GM23338 (cell line): Measurements from ENCODE around the gene ZNF512. TPM values are rescaled to one million over a fixed set of nuclear protein-coding genes. Genes with fewer than 3 reads are reported as not detected.

Experiments
- ATAC-seq: fragments of 200-7000 bp; cut with Tn5 transposase; 3 replicates; pipeline ENCODE4 v1.9.1; 2020
- DNase-seq: peaks from one replicate; pipeline ENCODE4 v3.0.0-alpha.2; 2015; ENCODE audit warnings: low spot score
- H2AFZ ChIP-seq: fragments of 200-600 bp; sonication (generic); 2 replicates; pipeline ENCODE4 v1.8.0; 2016; ENCODE audit warnings: antibody characterized with exemption, mild to moderate bottlenecking, moderate library complexity
- H3F3A ChIP-seq: fragments of 200-600 bp; sonication (generic); replicated peaks from 2 replicates; pipeline ENCODE4 v1.8.0; 2017; ENCODE audit warnings: antibody characterized with exemption, mixed run types, low read depth
- H3K27ac ChIP-seq: fragments of 200-600 bp; sonication (generic); 2 replicates; pipeline ENCODE4 v1.6.1; 2016; ENCODE audit warnings: low read depth
- H3K27me3 ChIP-seq: fragments of 200-600 bp; sonication (generic); 2 replicates; pipeline ENCODE4 v1.8.0; 2016; ENCODE audit warnings: mild to moderate bottlenecking, mixed run types, moderate library complexity; ENCODE audit not compliant: insufficient read depth
- H3K36me3 ChIP-seq: fragments of 200-600 bp; sonication (generic); 2 replicates; pipeline ENCODE4 v1.8.0; 2016; ENCODE audit warnings: mild to moderate bottlenecking; ENCODE audit not compliant: insufficient read depth
- H3K4me1 ChIP-seq: fragments of 200-600 bp; sonication (generic); 2 replicates; pipeline ENCODE4 v1.8.0; 2016; ENCODE audit warnings: mild to moderate bottlenecking, moderate library complexity; ENCODE audit not compliant: insufficient read depth
- H3K4me2 ChIP-seq: fragments of 200-600 bp; sonication (generic); 2 replicates; pipeline ENCODE4 v1.7.1; 2017; ENCODE audit warnings: mixed run types
- H3K4me3 ChIP-seq: fragments of 200-600 bp; sonication (generic); 2 replicates; pipeline ENCODE4 v1.6.1; 2016; ENCODE audit warnings: mixed run types
- H3K79me2 ChIP-seq: fragments of 200-600 bp; sonication (generic); replicated peaks from 2 replicates; pipeline ENCODE4 v1.8.0; 2017; ENCODE audit warnings: mild to moderate bottlenecking; ENCODE audit not compliant: insufficient read depth
- H3K9me2 ChIP-seq: fragments of 200-600 bp; sonication (generic); 2 replicates; pipeline ENCODE4 v1.8.0; 2017; ENCODE audit not compliant: insufficient read depth
- H4K20me1 ChIP-seq: fragments of 200-600 bp; sonication (generic); replicated peaks from 2 replicates; pipeline ENCODE4 v1.8.0; 2017; ENCODE audit warnings: mild to moderate bottlenecking; ENCODE audit not compliant: insufficient read depth
- H3K27ac Mint-ChIP-seq: 2 replicates; pipeline ENCODE4 v1.8.0; 2020; ENCODE audit warnings: inconsistent platforms, mild to moderate bottlenecking, moderate library complexity, mixed read lengths
- H3K27me3 Mint-ChIP-seq: 3 replicates; pipeline ENCODE4 v1.8.0; 2022; ENCODE audit warnings: low read depth, mild to moderate bottlenecking, moderate library complexity, mixed read lengths, inconsistent platforms; ENCODE audit not compliant: insufficient read depth, poor library complexity
- H3K36me3 Mint-ChIP-seq: 3 replicates; pipeline ENCODE4 v1.8.0; 2021; ENCODE audit warnings: low read depth, mild to moderate bottlenecking, inconsistent platforms, moderate library complexity, mixed read lengths
- H3K4me1 Mint-ChIP-seq: 3 replicates; pipeline ENCODE4 v1.8.0; 2020; ENCODE audit warnings: mild to moderate bottlenecking, inconsistent platforms, mixed read lengths
- H3K4me3 Mint-ChIP-seq: 3 replicates; pipeline ENCODE4 v1.8.0; 2021; ENCODE audit warnings: moderate library complexity, mild to moderate bottlenecking, inconsistent platforms, mixed read lengths
- H3K9me3 Mint-ChIP-seq: 3 replicates; pipeline ENCODE4 v1.8.0; 2020; ENCODE audit warnings: moderate library complexity, mild to moderate bottlenecking, inconsistent platforms, mixed read lengths
- CREB1 ChIP-seq: fragments of 250-450 bp; sonication (Bioruptor Pico); IDR thresholded peaks from 2 replicates; pipeline ENCODE4 v1.5.0; 2020; ENCODE audit warnings: low read depth, mild to moderate bottlenecking, moderate library complexity
- CTCF ChIP-seq, 2 experiments: fragments of 200-600 bp in 1 of 2; sonication (generic) in 1 of 2; conservative IDR thresholded peaks; 2 replicates each; pipeline versions ENCODE4 v1.5.1 to v1.6.1; 2016 to 2017; ENCODE audit warnings: antibody characterized with exemption in 2 of 2, low read depth in 2 of 2, mild to moderate bottlenecking in 2 of 2, moderate library complexity in 1 of 2
- ETS1 ChIP-seq: IDR thresholded peaks from 2 replicates; pipeline ENCODE4 v1.6.1; 2016; ENCODE audit warnings: antibody characterized with exemption
- EZH2 ChIP-seq: fragments of 200-600 bp; sonication (generic); IDR thresholded peaks from one replicate; pipeline ENCODE4 v1.8.0; 2017; ENCODE audit warnings: antibody characterized with exemption, mild to moderate bottlenecking, low read depth; ENCODE audit not compliant: unreplicated experiment
- EZH2phosphoT487 ChIP-seq: fragments of 200-600 bp; sonication (generic); IDR thresholded peaks from one replicate; pipeline ENCODE4 v1.8.1; 2018; ENCODE audit warnings: antibody characterized with exemption; ENCODE audit not compliant: unreplicated experiment
- JUNB ChIP-seq: IDR thresholded peaks from one replicate; pipeline ENCODE4 v1.6.1; 2016; ENCODE audit warnings: antibody characterized with exemption; ENCODE audit not compliant: unreplicated experiment
- NANOG ChIP-seq: IDR thresholded peaks from 2 replicates; pipeline ENCODE4 v1.6.1; 2016; ENCODE audit warnings: antibody characterized with exemption, borderline replicate concordance
- POLR2AphosphoS5 ChIP-seq: IDR thresholded peaks from 2 replicates; pipeline ENCODE4 v1.6.1; 2016; ENCODE audit warnings: antibody characterized with exemption, low read depth
- REST ChIP-seq: IDR thresholded peaks from one replicate; pipeline ENCODE4 v1.6.1; 2018; ENCODE audit warnings: antibody characterized with exemption; ENCODE audit not compliant: unreplicated experiment
- STAT1 ChIP-seq: IDR thresholded peaks from one replicate; pipeline ENCODE4 v1.6.1; 2016; ENCODE audit warnings: antibody characterized with exemption; ENCODE audit not compliant: unreplicated experiment
- ZNF114 ChIP-seq: fragments of 250-450 bp; sonication (Bioruptor Pico); IDR thresholded peaks from 2 replicates; pipeline ENCODE4 v1.5.0; 2020; ENCODE audit warnings: mild to moderate bottlenecking, moderate library complexity
- ZNF331 ChIP-seq: fragments of 250-450 bp; sonication (Bioruptor Pico); IDR thresholded peaks from 2 replicates; pipeline ENCODE4 v1.5.0; 2020; ENCODE audit warnings: low read depth, mild to moderate bottlenecking, moderate library complexity
- ZNF462 ChIP-seq: fragments of 250-450 bp; sonication (Bioruptor Pico); IDR thresholded peaks from 2 replicates; pipeline ENCODE4 v1.5.0; 2020; ENCODE audit warnings: mild to moderate bottlenecking, moderate library complexity
- polyA plus RNA-seq: library from polyadenylated mRNA; unstranded; fragments of >200 nt; fragmentation: Nextera tagmentation; extraction: Ambion mirVana; gene quantifications from 2 replicates; pipeline ENCODE4 v1.2.1, GENCODE V29; 2016
- total RNA-seq: library from RNA; depleted of rRNA; stranded (reverse); fragments of >200 nt; shearing (Covaris generic); gene quantifications from 2 replicates; pipeline ENCODE4 v1.2.3, GENCODE V29; 2014

ZNF512 gene
- total and polyA plus RNA-seq, 2 experiments from 2014 or later = 26.0 to 38.4 TPM

GRCh38 chr2:27653397-27653796 is 70.6 kb downstream of the ZNF512 start:
- H3K4me2 ChIP-seq = no peak overlapping the region
- no peaks in the 10 kb centered on the region for H3K79me2 ChIP-seq
- peaks cover 7% of the 10 kb centered on the region; the same call in 1 of the 2 replicates for H4K20me1 ChIP-seq
- no peak overlapping the region for H3K4me3 ChIP-seq
- H2AFZ ChIP-seq = no peak overlapping the region
- H3K27me3 ChIP-seq = no peaks in the 10 kb centered on the region
- TF ChIP-seq ZNF462 (CRISPR knock-in tag) (no peak), ETS1 (no peak), ZNF114 (CRISPR knock-in tag) (no peak), NANOG (no peak), CTCF (conservative IDR thresholded peaks at IDR 0.05; ENCODE audit: low read depth in 2 of 2) (no peak), JUNB (no peak), POLR2AphosphoS5 (no peak), ZNF331 (CRISPR knock-in tag) (no peak), CREB1 (no peak), EZH2phosphoT487 (no peak), STAT1 (no peak), EZH2 (no peak), REST (no peak)
- no peak for ATAC-seq
- Mint-ChIP-seq H3K4me3 (no peak overlapping the region), H3K27me3 (peaks cover 2% of the 10 kb centered on the region), H3K9me3 (no peaks in the 10 kb centered on the region), H3K27ac (no peak overlapping the region), H3K36me3 (peaks cover 53% of the 10 kb centered on the region), H3K4me1 (no peaks in the 10 kb centered on the region)
- peaks cover 26% of the 10 kb centered on the region for H3K36me3 ChIP-seq
- H3F3A ChIP-seq = no peaks in the 10 kb centered on the region
- H3K9me2 ChIP-seq = no peaks in the 10 kb centered on the region
- no peaks in the 10 kb centered on the region for H3K4me1 ChIP-seq
- no peak for DNase-seq
- no peak overlapping the region for H3K27ac ChIP-seq
